HepG2 (cell line): ENCODE results near the gene GRPEL2. TPM values are rescaled to one million over a fixed set of nuclear protein-coding genes. Genes with fewer than 3 reads are reported as not detected.
A peak's percentile ranks its signal among the peaks of the same experiment; 100 is the strongest.

ENCODE experiments used
- ESRRA ChIP-seq: sonication (generic); formaldehyde crosslinking; IDR thresholded peaks from 2 replicates; pipeline ENCODE4 v1.5.1; 2020; ENCODE audit warnings: mild to moderate bottlenecking, low read depth, missing genetic modification reagents
- HNF4G ChIP-seq, 2 experiments: sonication (generic) in 1 of 2; formaldehyde crosslinking in 1 of 2; IDR thresholded peaks; 2 replicates each; pipeline versions ENCODE4 v1.4.0 to v1.6.1; 2011 to 2020; ENCODE audit warnings: borderline replicate concordance in 2 of 2, low read depth in 2 of 2, mild to moderate bottlenecking in 2 of 2, low read length in 1 of 2, missing genetic modification reagents in 1 of 2, moderate library complexity in 1 of 2
- MEIS2 ChIP-seq: sonication (generic); formaldehyde crosslinking; IDR thresholded peaks from 2 replicates; pipeline ENCODE4 v1.9.0; 2021; ENCODE audit warnings: mild to moderate bottlenecking, missing genetic modification reagents
- NFE2 ChIP-seq: sonication (generic); formaldehyde crosslinking; IDR thresholded peaks from 2 replicates; pipeline ENCODE4 v1.4.0; 2020; ENCODE audit warnings: missing genetic modification reagents
- NR2F1 ChIP-seq, 2 experiments: fragments of 450-650 bp in 1 of 2; formaldehyde crosslinking in 1 of 2; IDR thresholded peaks; 2 replicates each; pipeline versions ENCODE4 v1.5.0 to v1.6.1; 2016 to 2020; ENCODE audit warnings: mild to moderate bottlenecking in 1 of 2, missing compliant biosample characterization in 1 of 2, missing genetic modification reagents in 1 of 2, moderate library complexity in 1 of 2
- NR2F6 ChIP-seq, 2 experiments: IDR thresholded peaks; 2 replicates each; pipeline ENCODE4 v1.6.1; 2016; ENCODE audit warnings: antibody characterized with exemption in 1 of 2, mild to moderate bottlenecking in 1 of 2
- RBFOX2 ChIP-seq: fragments of 200-400 bp; formaldehyde crosslinking; IDR thresholded peaks from 2 replicates; pipeline ENCODE4 v1.6.1; 2017; ENCODE audit warnings: low read depth, mild to moderate bottlenecking, low read length
- SMAD9 ChIP-seq: sonication (generic); formaldehyde crosslinking; IDR thresholded peaks from 2 replicates; pipeline ENCODE4 v1.5.1; 2020; ENCODE audit warnings: mild to moderate bottlenecking, missing genetic modification reagents
- SRF ChIP-seq: IDR thresholded peaks from 2 replicates; pipeline ENCODE4 v1.6.1; 2011; ENCODE audit warnings: mild to moderate bottlenecking, low read depth, low read length, moderate library complexity
- TARDBP ChIP-seq: sonication (generic); formaldehyde crosslinking; IDR thresholded peaks from 2 replicates; pipeline ENCODE4 v1.8.0; 2022; ENCODE audit warnings: mild to moderate bottlenecking, missing genetic modification reagents
- ZBTB42 ChIP-seq: sonication (generic); formaldehyde crosslinking; IDR thresholded peaks from 2 replicates; pipeline ENCODE4 v1.5.0; 2020; ENCODE audit warnings: mild to moderate bottlenecking, missing genetic modification reagents
- ZMAT5 ChIP-seq: sonication (generic); formaldehyde crosslinking; IDR thresholded peaks from 2 replicates; pipeline ENCODE4 v1.5.0; 2020; ENCODE audit warnings: mild to moderate bottlenecking, low read depth, missing genetic modification reagents, borderline replicate concordance
- ZMYM4 ChIP-seq: sonication (generic); formaldehyde crosslinking; IDR thresholded peaks from 2 replicates; pipeline ENCODE4 v1.8.1; 2023; ENCODE audit warnings: mild to moderate bottlenecking, missing genetic modification reagents
- ZNF607 ChIP-seq: sonication (generic); formaldehyde crosslinking; IDR thresholded peaks from 2 replicates; pipeline ENCODE4 v1.5.1; 2020; ENCODE audit warnings: missing genetic modification reagents, mild to moderate bottlenecking, borderline replicate concordance
- ZNF770 ChIP-seq: sonication (generic); formaldehyde crosslinking; IDR thresholded peaks from 2 replicates; pipeline ENCODE4 v1.5.0; 2020; ENCODE audit warnings: mild to moderate bottlenecking, missing genetic modification reagents
- ZSCAN21 ChIP-seq: sonication (generic); formaldehyde crosslinking; IDR thresholded peaks from 2 replicates; pipeline ENCODE4 v1.8.0; 2022; ENCODE audit warnings: mild to moderate bottlenecking, missing genetic modification reagents, moderate library complexity, borderline replicate concordance
- polyA plus RNA-seq, 8 experiments: library from polyadenylated mRNA; depleted of rRNA in 3 of 8; stranded (reverse) in 7 of 8; unstranded in 1 of 8; fragments of >200 nt; fragmentation: Illumina TruSeq in 4 of 8; extraction: Trizol in 4 of 8; gene quantifications; 2 replicates each; pipeline versions ENCODE4 v1.2.1 to v1.2.3, GENCODE V29; 2011 to 2016; ENCODE audit warnings: low read depth in 4 of 8, missing spikeins in 1 of 8, mixed read lengths in 1 of 8; ENCODE audit not compliant: insufficient read depth in 1 of 8
- total RNA-seq, 5 experiments: library from RNA; depleted of rRNA; stranded (reverse); fragments of >200 nt; fragmentation: Illumina TruSeq; extraction: Trizol; gene quantifications; 2 replicates each; pipeline ENCODE4 v1.2.3, GENCODE V29; 2016; ENCODE audit warnings: low read depth in 1 of 5
- TF ChIP-seq, protein P1 (sequence below): sonication (generic); IDR thresholded peaks from 2 replicates; pipeline ENCODE4 v1.6.1; 2016; ENCODE audit warnings: low read depth, borderline replicate concordance

GRPEL2 gene
- total and polyA plus RNA-seq, 2 of the 13 experiments (the other 11 are each of a cell fraction or from before 2014, with no cell fraction given), result 13.1 to 16.6 TPM

- TF ChIP-seq, protein P1, sequence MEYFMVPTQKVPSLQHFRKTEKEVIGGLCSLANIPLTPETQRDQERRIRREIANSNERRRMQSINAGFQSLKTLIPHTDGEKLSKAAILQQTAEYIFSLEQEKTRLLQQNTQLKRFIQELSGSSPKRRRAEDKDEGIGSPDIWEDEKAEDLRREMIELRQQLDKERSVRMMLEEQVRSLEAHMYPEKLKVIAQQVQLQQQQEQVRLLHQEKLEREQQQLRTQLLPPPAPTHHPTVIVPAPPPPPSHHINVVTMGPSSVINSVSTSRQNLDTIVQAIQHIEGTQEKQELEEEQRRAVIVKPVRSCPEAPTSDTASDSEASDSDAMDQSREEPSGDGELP, result peak; percentile 47; the same call in 1 of the 2 replicates
- TF ChIP-seq NR2F6 (IDR thresholded peaks at IDR 0.05) (peak; percentile 54; the same call in 1 of the 2 replicates), NR2F6 (CRISPR knock-in tag; IDR thresholded peaks at IDR 0.05) (peak; percentile 78), SRF (peak; percentile 63; the same call in 1 of the 2 replicates), ESRRA (0 out of 2 replicates have a peak, but pooled peaks have one; percentile 46), ZNF770 (peak; percentile 28; the same call in 1 of the 2 replicates), NR2F1 (CRISPR knock-in tag; IDR thresholded peaks at IDR 0.05) (peak in 1 of 2 experiments; percentile 61; a peak in 1 of 4 replicates), MEIS2 (CRISPR knock-in tag) (0 out of 2 replicates have a peak, but pooled peaks have one; percentile 35), RBFOX2 (no peak), TARDBP (peak; percentile 57; the same call in 1 of the 2 replicates), HNF4G (IDR thresholded peaks at IDR 0.05; ENCODE audit: borderline replicate concordance, low read depth, low read length) (peak; percentile 67; the same call in 1 of the 2 replicates), HNF4G (CRISPR knock-in tag; IDR thresholded peaks at IDR 0.05; ENCODE audit: borderline replicate concordance, low read depth) (peak; percentile 55; the same call in 1 of the 2 replicates), ZBTB42 (CRISPR knock-in tag) (0 out of 2 replicates have a peak, but pooled peaks have one; percentile 33), ZSCAN21 (CRISPR knock-in tag) (peak; percentile 49; the same call in 1 of the 2 replicates), ZMAT5 (no peak), SMAD9 (CRISPR knock-in tag) (no peak), ZMYM4 (peak; percentile 30), NFE2 (CRISPR knock-in tag) (no peak), ZNF607 (CRISPR knock-in tag) (peak; percentile 55; the same call in 1 of the 2 replicates)
Observed at GRCh38 chr5:149380466-149381121, 35.3 kb downstream of the GRPEL2 start (continued).
